Measurements from ENCODE around the gene ZNF425.

Gene ZNF425

GRCh38 chr7:149053384-149053783 lies 72.7 kb downstream of the ZNF425 start:
- Histone ChIP-seq H3K4me3 (replicated peaks; ENCODE audit: insufficient read depth, low read length) (no peak overlapping the region), H3K27ac (replicated peaks) (no peak overlapping the region), H3K27me3 (ENCODE audit: insufficient read depth, poor library complexity, severe bottlenecking) (no peaks in the 10 kb centered on the region)
- no peak for DNase-seq (ENCODE audit: low read depth in 1 of 2, low spot score in 1 of 2)
- TF ChIP-seq CTCF (IDR thresholded peaks at IDR 0.05; ENCODE audit: insufficient read depth, low read length) (no peak), REST (IDR thresholded peaks at IDR 0.05; ENCODE audit: insufficient replicate concordance, low read depth) (no peak), GABPA (IDR thresholded peaks at IDR 0.05; ENCODE audit: low read depth) (no peak), POLR2AphosphoS5 (IDR thresholded peaks at IDR 0.05; ENCODE audit: low read depth) (no peak), SPI1 (IDR thresholded peaks at IDR 0.05; ENCODE audit: borderline replicate concordance, low read depth) (no peak)
